B cell (primary cell): ENCODE results near the gene MAP2K7.

Experiments used
- CTCF ChIP-seq: fragments of 200-600 bp; IDR thresholded peaks from one replicate; pipeline ENCODE4 v1.8.0; 2022; ENCODE audit warnings: antibody characterized with exemption, mild to moderate bottlenecking
- EZH2 ChIP-seq: IDR thresholded peaks from 2 replicates; pipeline ENCODE4 v1.6.1; 2012; ENCODE audit warnings: borderline replicate concordance, low read depth, mild to moderate bottlenecking, moderate library complexity, low read length; ENCODE audit not compliant: insufficient read depth, poor library complexity, severe bottlenecking

GRCh38 chr19:7928334-7928706, 24.6 kb downstream of the MAP2K7 start:
- TF ChIP-seq CTCF (no peak), EZH2 (no peak)
